ENCODE measurements around the gene KRT6B.

KRT6B gene

GRCh38 chr12:52407918-52408317, 44.0 kb downstream of the KRT6B start:
- DNase-seq = no peak

- no peak for DNase-seq
Observed at GRCh38 chr12:52405922-52406385, 46.0 kb downstream of the KRT6B start, which contains the start of gene KRT82. KRT82 (minus strand) TSS chr12:52406335; CDS start chr12:52406277, 58 bp downstream.

GRCh38 chr12:52404951-52405350, 47.0 kb downstream of the KRT6B start:
- DNase-seq = no peak

- no peak for DNase-seq
Observed at GRCh38 chr12:52403561-52403960, 48.4 kb downstream of the KRT6B start.

GRCh38 chr12:52402873-52403540, 48.9 kb downstream of the KRT6B start:
- DNase-seq = no peak

GRCh38 chr12:52402377-52402776, 49.6 kb downstream of the KRT6B start:
- no peak for DNase-seq

GRCh38 chr12:52401926-52402325, 50.0 kb downstream of the KRT6B start:
- no peak for DNase-seq

- no peak for DNase-seq
Observed at GRCh38 chr12:52401526-52401925, 50.4 kb downstream of the KRT6B start.

- no peak for DNase-seq
Observed at GRCh38 chr12:52400906-52401305, 51.0 kb downstream of the KRT6B start.

GRCh38 chr12:52399756-52400155, 52.2 kb downstream of the KRT6B start:
- no peak for DNase-seq

GRCh38 chr12:52398176-52398575, 53.8 kb downstream of the KRT6B start:
- no peak for DNase-seq

- DNase-seq = no peak
Observed at GRCh38 chr12:52396656-52397055, 55.3 kb downstream of the KRT6B start.
